HG02943 (cell line): ENCODE data around the gene ZHX3.

ENCODE experiments used
- ATAC-seq: cut with Tn5 transposase; IDR thresholded peaks from one replicate; pipeline ENCODE4 v1.9.1; 2021; ENCODE audit warnings: mild to moderate bottlenecking, low read depth, moderate library complexity; ENCODE audit not compliant: unreplicated experiment

ZHX3 gene

GRCh38 chr20:41202426-41202825 is 115.1 kb downstream of the ZHX3 start:
- no peak for ATAC-seq

DNA sequence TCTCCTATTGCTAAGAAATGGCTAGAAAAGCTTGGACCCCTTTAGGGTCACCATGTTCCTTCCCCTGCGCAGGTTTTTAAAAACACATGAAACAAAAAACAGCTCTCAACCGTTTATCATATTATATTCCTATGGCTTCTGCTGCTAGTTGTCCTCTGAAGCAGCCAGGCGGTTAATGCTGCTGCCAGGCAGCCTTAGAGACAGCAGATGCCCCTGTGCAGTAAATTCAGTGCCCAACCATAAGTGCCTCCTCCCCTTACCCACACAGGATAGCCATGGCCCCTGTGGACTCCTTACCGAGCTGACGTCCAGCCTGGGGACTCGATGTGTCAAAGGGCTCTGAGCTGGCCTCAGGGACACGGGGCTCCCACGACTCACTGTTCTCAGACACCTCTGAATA is 115.8 kb downstream of the ZHX3 start:
- no peak for ATAC-seq

GRCh38 chr20:41200446-41201202 is 116.9 kb downstream of the ZHX3 start:
- no peak for ATAC-seq

DNA sequence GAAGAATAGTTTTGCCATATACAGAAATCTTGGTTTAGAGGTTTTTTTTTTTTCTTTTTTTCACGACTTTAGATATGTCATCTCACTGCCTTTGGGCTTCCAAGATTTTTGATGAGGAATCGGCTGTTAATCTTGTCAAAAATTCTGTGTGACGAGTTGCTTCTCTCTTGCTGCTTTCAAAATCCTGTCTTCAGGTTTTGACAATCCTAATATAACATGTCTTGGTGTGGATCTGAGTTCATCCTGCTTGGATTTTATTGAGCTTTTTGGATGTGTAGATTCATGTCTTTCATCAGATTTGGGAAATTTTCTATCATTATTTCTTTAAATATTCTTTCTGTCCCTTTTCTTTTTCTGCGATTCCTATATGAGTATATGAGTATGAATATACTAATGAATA is 119.1 kb downstream of the ZHX3 start:
- no peak for ATAC-seq

DNA sequence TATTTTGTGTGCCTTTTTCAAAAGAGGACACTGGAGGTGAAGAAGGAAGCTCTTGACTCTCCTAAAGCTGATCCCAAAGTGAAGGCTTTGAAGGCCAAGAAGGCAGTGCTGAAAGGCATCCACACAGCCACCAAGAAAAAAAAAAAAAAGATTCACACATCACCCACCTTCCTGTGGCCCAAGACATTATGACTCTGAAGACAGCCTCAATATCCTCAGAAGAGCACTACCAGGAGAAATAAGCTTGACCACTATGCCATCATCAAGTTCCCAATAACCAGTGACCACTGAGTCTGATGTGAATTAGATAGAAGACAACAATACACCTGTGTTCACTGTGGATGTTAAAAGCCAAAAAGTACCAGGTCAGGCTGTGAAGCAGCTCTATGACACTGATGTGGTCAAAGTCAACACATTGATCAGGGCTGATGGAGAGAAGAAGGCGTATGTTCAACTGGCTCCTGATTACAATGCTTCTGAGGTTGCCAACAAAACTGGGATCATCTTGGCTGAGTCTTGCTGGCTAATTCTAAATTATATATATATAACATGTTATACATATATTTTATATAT is 120.8 kb downstream of the ZHX3 start:
- no peak for ATAC-seq

DNA sequence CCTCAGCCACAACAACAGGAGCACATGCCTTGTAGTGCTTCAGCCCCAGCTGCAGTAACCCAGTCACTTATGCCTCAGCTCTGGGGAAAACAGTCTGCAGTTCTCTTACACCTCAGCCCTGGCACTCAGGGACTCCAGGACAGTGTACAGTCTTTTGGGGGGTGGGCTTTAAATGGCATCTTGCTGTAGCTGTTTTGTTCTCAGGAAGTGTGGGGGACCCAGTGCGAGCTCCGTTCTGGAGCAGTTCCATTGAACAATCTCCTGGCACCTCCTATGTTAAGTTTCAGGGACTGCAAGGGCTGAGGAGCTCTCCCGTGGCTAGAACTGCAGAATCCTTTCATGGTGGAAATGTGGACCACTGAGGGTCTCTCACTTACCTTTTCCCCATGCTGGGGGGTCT is 125.0 kb downstream of the ZHX3 start:
- ATAC-seq = no peak

DNA sequence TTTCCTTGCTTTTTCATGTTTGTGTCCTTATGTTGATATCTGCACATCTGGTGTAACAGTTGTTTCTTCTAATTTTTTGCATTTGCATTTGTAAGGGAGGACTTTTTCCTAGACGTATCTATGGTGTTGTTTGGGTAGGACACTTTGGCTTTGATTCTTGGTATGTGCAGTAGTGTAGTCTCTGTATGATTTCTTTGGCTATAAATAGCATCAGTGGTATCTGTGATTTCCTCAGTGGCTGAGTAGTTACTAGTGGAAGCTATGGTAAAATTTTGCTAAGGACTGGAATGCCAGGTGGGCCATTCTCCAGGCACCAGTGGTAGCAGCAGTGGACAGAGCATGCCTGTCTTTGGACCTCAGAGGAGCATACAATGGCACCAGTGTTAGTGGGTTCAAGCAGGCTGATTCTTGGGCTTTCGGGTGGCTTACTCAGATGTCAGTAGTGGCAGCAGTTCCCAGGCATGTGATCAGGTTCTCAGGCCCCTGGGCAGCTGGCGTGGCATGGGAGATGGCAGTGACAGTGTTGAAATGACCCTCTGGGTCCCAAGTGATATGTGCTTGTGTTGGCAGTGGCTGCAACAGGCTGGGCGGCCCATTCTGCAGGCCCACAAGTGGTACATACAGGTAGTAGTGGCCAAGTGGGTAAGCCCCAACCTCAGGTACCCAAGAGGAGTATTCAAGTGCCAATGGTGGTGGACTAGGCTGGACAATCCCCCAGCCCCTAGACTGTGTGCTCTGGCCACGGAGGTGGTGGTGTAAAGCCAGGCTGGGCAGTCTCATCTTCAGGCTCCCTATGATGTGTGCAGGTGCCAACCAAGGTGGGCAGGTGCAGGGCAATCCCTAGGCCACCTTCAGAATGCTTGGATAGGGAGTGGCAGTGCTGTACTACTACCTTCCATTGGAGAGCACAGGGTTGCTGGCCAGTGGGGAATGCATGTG is 125.7 kb downstream of the ZHX3 start:
- ATAC-seq = no peak

DNA sequence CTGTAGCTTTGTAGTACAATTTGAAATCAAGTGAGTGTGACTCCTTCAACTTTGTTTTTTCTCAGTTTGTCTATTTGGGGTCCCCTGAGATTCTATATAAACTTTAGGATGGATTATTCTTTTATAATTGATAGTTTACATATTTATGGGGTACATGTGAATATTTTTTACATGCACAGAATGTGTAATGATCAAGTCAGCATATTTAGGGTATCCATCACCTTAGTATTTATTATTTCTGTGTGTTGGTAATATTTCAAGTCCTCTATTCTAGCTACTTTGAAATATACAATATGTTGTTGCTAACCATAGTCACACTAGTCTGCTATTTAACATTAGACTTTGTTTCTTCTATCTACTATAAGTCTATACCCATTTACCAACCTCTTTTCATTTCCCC is 129.9 kb downstream of the ZHX3 start:
- no peak for ATAC-seq

DNA sequence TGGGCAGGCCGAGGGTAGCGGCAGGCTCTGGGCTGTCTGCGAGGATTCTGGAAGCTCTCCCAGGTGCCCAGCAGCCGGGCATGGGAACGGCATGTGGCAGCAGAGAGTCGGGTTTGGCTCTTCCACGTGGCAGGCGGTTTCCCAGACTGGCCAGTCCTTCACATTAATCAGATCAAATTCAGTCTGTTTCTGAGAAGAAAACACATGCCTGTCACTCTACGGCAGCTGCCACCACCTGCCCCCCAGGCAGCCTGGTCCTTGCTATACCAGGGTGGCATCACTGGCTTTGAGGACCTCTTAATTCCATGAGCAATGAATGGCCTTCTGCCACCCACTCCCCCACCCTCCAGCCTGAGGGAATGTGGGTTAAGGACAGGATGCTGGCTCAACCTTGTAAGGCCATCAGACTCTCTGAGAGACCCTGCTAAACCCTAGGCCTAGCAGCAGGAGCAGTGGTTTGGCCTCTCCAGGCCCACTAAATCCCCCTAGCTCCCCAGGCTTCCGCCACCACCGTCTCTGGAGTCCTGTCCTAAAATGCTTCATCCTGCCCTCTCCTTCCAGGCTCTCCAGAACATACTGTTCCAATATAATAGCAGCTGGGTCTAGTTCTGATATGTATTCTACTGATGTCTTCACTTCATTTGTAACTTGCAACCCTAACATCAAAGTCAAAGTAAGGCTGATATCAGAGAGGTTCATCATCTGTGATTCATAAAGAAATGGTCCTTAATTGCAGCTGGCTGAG is 132.3 kb downstream of the ZHX3 start:
- no peak for ATAC-seq

DNA sequence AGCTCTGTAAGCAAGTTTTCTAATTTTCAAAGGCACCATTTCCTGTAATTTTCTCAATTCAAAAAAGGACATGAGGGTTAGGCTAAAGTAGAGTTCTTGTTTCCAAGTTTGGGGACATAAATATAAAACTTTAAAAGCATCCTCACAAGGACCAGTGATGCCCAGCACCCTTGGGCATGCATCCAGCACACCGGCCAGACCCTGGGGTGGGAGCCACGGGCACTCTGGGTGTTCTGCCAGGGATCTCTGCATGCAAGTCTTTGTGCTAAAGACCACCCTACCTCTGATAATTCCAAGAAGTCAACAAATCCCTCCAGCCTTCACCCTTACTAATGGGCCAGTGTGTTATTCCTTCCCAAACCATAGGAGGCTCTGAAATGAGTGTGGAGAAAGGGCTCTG is 133.7 kb downstream of the ZHX3 start:
- ATAC-seq = no peak

DNA sequence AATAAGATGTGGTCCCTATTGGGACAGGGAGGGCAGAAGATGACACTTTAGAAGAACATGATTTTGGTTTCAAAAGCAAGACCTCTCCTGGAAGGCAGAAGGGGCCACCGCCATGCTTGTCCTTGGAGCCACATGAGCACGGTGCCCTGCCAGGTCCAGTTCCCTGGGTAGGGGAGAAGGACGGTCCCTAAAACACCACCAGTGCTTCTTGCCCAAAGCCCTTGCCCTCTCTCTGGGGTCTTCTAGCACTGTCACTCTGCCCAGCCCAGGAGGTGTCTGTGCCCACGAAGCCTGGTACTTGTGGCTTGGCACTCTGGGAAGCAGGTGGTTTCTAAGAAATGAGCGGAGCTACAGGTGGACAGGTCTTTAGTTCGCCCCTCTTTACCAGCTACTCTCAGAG is 134.1 kb downstream of the ZHX3 start:
- no peak for ATAC-seq

- no peak for ATAC-seq
These were observed 135.0 kb downstream of the ZHX3 start for GRCh38 chr20:41182296-41183212.

DNA sequence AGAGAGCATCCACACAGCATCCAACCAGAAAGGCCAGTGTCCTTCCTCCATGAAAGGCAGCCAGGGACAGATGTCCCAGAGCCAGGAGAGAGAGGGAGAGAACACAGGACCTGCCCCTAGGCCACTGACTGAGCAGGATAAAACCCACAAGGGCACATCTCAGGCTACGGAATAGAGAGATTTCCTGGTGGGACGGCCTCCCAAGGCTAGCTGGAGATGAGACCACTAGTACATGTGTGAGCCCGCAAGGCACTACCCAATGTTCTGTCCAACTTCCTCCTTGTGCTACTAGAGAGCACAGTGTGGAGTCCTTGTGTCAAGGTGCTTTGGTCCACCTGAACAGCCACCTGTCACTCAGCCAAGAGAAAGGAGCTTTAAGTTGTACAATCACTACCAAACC is 136.0 kb downstream of the ZHX3 start:
- ATAC-seq = no peak

- ATAC-seq = no peak
These were observed 136.8 kb downstream of the ZHX3 start for GRCh38 chr20:41180599-41181333.

DNA sequence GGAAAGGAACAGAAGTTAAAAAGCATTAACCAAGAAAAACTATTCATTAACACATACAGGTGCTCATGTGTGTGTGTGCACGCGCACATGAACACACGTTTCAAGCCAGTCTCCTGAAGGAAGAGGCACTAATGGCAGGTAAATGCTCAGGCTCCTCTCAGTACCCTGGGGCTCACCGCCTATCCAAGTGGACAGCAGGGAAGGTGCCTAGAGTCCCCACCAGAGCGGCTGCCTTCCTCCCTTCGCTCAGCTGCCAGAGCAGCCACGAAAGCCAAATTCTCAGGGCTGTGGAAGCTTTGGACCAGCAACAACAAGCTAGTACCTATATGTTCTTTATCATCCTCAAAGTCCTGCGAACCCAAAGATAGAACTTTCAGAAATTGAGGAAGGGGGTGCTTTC is 137.6 kb downstream of the ZHX3 start:
- ATAC-seq = no peak

- ATAC-seq = no peak
These were observed 138.6 kb downstream of the ZHX3 start for GRCh38 chr20:41178904-41179432.

DNA sequence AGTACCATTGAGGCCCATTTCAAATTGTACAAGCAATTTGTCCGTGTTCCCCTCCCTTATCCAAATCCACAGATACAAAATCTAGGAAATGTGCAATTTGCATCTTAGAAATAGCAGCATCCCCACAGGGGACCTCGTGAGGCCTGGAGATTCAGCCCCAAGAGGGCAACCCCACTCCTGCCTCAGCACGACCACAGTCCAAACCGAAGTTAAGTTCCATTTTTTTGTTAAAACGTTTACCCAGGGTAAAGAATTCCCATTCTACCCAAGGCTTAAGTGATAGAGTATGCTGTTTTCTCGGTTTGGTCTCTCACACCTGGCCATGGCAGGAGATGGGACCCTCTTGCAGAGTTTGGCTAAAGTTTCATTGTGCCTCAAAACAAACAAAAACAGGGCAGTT is 139.0 kb downstream of the ZHX3 start:
- no peak for ATAC-seq

- no peak for ATAC-seq
These were observed 139.9 kb downstream of the ZHX3 start for GRCh38 chr20:41177636-41178035.
